ENCODE measurements around the gene ZNF608. TPM values are rescaled to one million over a fixed set of nuclear protein-coding genes. Genes with fewer than 3 reads are reported as not detected.

The ZNF608 gene
- total RNA-seq, 1 experiment from 2014 or later, result 5.6 TPM

GRCh38 chr5:124706051-124706450, 40.4 kb downstream of the ZNF608 start (continued):
- no peak for TF ChIP-seq SRF (IDR thresholded peaks at IDR 0.05; ENCODE audit: low read depth)
- TF ChIP-seq ZBTB33 (IDR thresholded peaks at IDR 0.05; ENCODE audit: extremely low read depth, insufficient replicate concordance, low read length), result no peak

GRCh38 chr5:124705577-124705976, 40.9 kb downstream of the ZNF608 start:
- DNase-seq (ENCODE audit: low read depth, low spot score), result no peak
- no TSS peak for BruUV-seq (replicated peaks)
- H3K79me2 ChIP-seq (ENCODE audit: insufficient read depth, low read length), result no peaks in the 10 kb centered on the region
- no peaks in the 10 kb centered on the region for H3K4me1 ChIP-seq (ENCODE audit: control insufficient read depth in 1 of 2, insufficient read depth in 2 of 2, low read length in 2 of 2)
- no peak overlapping the region for H3K27ac ChIP-seq (ENCODE audit: low read depth, low read length)
- no peak for TF ChIP-seq CBX3 (IDR thresholded peaks at IDR 0.05; ENCODE audit: low read depth)
- TF ChIP-seq MAX (IDR thresholded peaks at IDR 0.05), result no peak
- TF ChIP-seq REST (IDR thresholded peaks at IDR 0.05; ENCODE audit: low read depth), result no peak
- CTCF ChIA-PET, result interaction anchor here (0.6 kb wide), 1 partner anchor 1836 kb away, joined by 4 read pairs; no protein-coding TSS in a partner anchor
- H4K20me1 ChIP-seq (ENCODE audit: insufficient read depth), result no peaks in the 10 kb centered on the region
- POLR2A ChIA-PET, result no interaction called here
- RAD21 ChIA-PET (ENCODE audit: low non-redundant PET in 1 of 2, low total read pairs in 2 of 2, uncharacterized antibody in 2 of 2, unreplicated experiment in 2 of 2), result no interaction called here
- no peak for ATAC-seq
- no peaks in the 10 kb centered on the region for H3K9me3 ChIP-seq (ENCODE audit: control insufficient read depth in 1 of 2, insufficient read depth in 1 of 2, low read depth in 1 of 2, low read length in 2 of 2)
- no peaks in the 10 kb centered on the region for H3K9me2 ChIP-seq (ENCODE audit: insufficient read depth)
- H3K4me3 ChIP-seq (replicated peaks in 1 of 2; ENCODE audit: low read depth in 1 of 2, low read length in 2 of 2), result no peak overlapping the region
- H3K9ac ChIP-seq (ENCODE audit: low read length), result no peak overlapping the region
- H3K4me2 ChIP-seq (ENCODE audit: low read length), result no peak overlapping the region
- intact Hi-C loops (cut with micrococcal nuclease), result no loop called here
- H3K36me3 ChIP-seq (ENCODE audit: control insufficient read depth in 1 of 2, insufficient read depth in 2 of 2, low read length in 2 of 2), result no peaks in the 10 kb centered on the region
- no peak overlapping the region for H2AFZ ChIP-seq (ENCODE audit: low read depth, low read length, poor library complexity, severe bottlenecking)
- H3K27me3 ChIP-seq (ENCODE audit: insufficient read depth, low read length), result no peaks in the 10 kb centered on the region

Measured in HCT116 (cell line).